PC-3 (cell line): Measurements from ENCODE around the gene NSF. TPM values are rescaled to one million over a fixed set of nuclear protein-coding genes. Genes with fewer than 3 reads are reported as not detected.
A peak's percentile ranks its signal among the peaks of the same experiment; 100 is the strongest.

Experiments used
- ATAC-seq: fragments of 200-7000 bp; cut with Tn5 transposase; 2 replicates; pipeline ENCODE4 v1.9.1; 2020; ENCODE audit warnings: mild to moderate bottlenecking, moderate library complexity
- BruUV-seq: library from RNA; stranded (reverse); fragments of 400-500 nt; replicated peaks from 2 replicates; lab custom pipeline; 2021; lab: Mats Ljungman, UMichigan
- CTCF ChIA-PET: fragments of 300-600 bp; sonication (Branson Sonifier 250); formaldehyde crosslinking; loops from one replicate; lab custom pipeline; 2022; ENCODE audit warnings: antibody characterized with exemption; lab: Charles Lee
- POLR2A ChIA-PET: fragments of 300-600 bp; sonication (Branson Sonifier 250); formaldehyde crosslinking; loops from one replicate; lab custom pipeline; 2022; ENCODE audit warnings: antibody characterized with exemption; ENCODE audit not compliant: unreplicated experiment; lab: Charles Lee
- DNase-seq: peaks from one replicate; pipeline ENCODE4 v3.0.0-alpha.2; 2015
- H2AFZ ChIP-seq: fragments of 300-600 bp; sonication (generic); 2 replicates; pipeline ENCODE4 v1.6.0; 2016; ENCODE audit warnings: antibody characterized with exemption, low read length
- H3F3A ChIP-seq: fragments of 300-600 bp; sonication (generic); one replicate; pipeline ENCODE4 v1.6.0; 2017; ENCODE audit warnings: antibody characterized with exemption, low read length, control low read depth, mild to moderate bottlenecking; ENCODE audit not compliant: unreplicated experiment
- H3K27ac ChIP-seq: fragments of 300-600 bp; sonication (generic); 2 replicates; pipeline ENCODE4 v1.5.1; 2016; ENCODE audit warnings: mild to moderate bottlenecking, low read length
- H3K27me3 ChIP-seq: fragments of 300-600 bp; sonication (generic); 2 replicates; pipeline ENCODE4 v1.6.1; 2016; ENCODE audit warnings: low read length, mixed read lengths
- H3K36me3 ChIP-seq: fragments of 300-600 bp; sonication (generic); 2 replicates; pipeline ENCODE4 v1.6.1; 2016; ENCODE audit warnings: low read depth, mixed run types, low read length, mixed read lengths
- H3K4me1 ChIP-seq: fragments of 300-600 bp; sonication (generic); 2 replicates; pipeline ENCODE4 v1.5.1; 2016; ENCODE audit warnings: low read length; ENCODE audit not compliant: insufficient read depth
- H3K4me2 ChIP-seq: fragments of 300-600 bp; sonication (generic); 2 replicates; pipeline ENCODE4 v1.6.0; 2016; ENCODE audit warnings: low read length
- H3K4me3 ChIP-seq: fragments of 300-600 bp; sonication (generic); 2 replicates; pipeline ENCODE4 v1.5.1; 2016; ENCODE audit warnings: mild to moderate bottlenecking, low read length, mixed read lengths
- H3K79me2 ChIP-seq: fragments of 300-600 bp; sonication (generic); 2 replicates; pipeline ENCODE4 v1.6.1; 2017; ENCODE audit warnings: low read length, mixed read lengths
- H3K9ac ChIP-seq: fragments of 300-600 bp; sonication (generic); 2 replicates; pipeline ENCODE4 v1.6.0; 2016; ENCODE audit warnings: mild to moderate bottlenecking, low read length
- H3K9me2 ChIP-seq: fragments of 300-600 bp; sonication (generic); replicated peaks from 2 replicates; pipeline ENCODE4 v1.6.1; 2016; ENCODE audit warnings: mixed run types, low read length, mixed read lengths
- H3K9me3 ChIP-seq: fragments of 300-600 bp; sonication (generic); 2 replicates; pipeline ENCODE4 v1.6.1; 2016; ENCODE audit warnings: low read length, mixed read lengths
- H4K20me1 ChIP-seq: fragments of 300-600 bp; sonication (generic); 2 replicates; pipeline ENCODE4 v1.6.1; 2016; ENCODE audit warnings: low read length, mixed read lengths
- EZH2 ChIP-seq: fragments of 300-600 bp; sonication (generic); IDR thresholded peaks from one replicate; pipeline ENCODE4 v1.6.1; 2017; ENCODE audit warnings: antibody characterized with exemption, mild to moderate bottlenecking, low read length; ENCODE audit not compliant: unreplicated experiment
- EZH2phosphoT487 ChIP-seq: fragments of 300-600 bp; sonication (generic); IDR thresholded peaks from 2 replicates; pipeline ENCODE4 v1.6.1; 2018; ENCODE audit warnings: mild to moderate bottlenecking, antibody characterized with exemption, low read length, borderline replicate concordance
- intact Hi-C: fragments of 100-400 bp; cut with micrococcal nuclease; formaldehyde crosslinking; loops from 2 replicates; pipeline ENCODE4 v1.9.0; 2023
- total RNA-seq: library from RNA; depleted of rRNA; stranded (reverse); fragments of >200 nt; gene quantifications from 2 replicates; pipeline ENCODE4 v1.2.3, GENCODE V29; 2014
- TF ChIP-seq, protein P1 (sequence below): fragments of 300-600 bp; sonication (generic); conservative IDR thresholded peaks from 2 replicates; pipeline ENCODE4 v1.5.1; 2017; ENCODE audit warnings: antibody characterized with exemption, low read depth, mild to moderate bottlenecking, low read length

The NSF gene
- total RNA-seq, 1 experiment from 2014 or later: 52.2 TPM

DNA sequence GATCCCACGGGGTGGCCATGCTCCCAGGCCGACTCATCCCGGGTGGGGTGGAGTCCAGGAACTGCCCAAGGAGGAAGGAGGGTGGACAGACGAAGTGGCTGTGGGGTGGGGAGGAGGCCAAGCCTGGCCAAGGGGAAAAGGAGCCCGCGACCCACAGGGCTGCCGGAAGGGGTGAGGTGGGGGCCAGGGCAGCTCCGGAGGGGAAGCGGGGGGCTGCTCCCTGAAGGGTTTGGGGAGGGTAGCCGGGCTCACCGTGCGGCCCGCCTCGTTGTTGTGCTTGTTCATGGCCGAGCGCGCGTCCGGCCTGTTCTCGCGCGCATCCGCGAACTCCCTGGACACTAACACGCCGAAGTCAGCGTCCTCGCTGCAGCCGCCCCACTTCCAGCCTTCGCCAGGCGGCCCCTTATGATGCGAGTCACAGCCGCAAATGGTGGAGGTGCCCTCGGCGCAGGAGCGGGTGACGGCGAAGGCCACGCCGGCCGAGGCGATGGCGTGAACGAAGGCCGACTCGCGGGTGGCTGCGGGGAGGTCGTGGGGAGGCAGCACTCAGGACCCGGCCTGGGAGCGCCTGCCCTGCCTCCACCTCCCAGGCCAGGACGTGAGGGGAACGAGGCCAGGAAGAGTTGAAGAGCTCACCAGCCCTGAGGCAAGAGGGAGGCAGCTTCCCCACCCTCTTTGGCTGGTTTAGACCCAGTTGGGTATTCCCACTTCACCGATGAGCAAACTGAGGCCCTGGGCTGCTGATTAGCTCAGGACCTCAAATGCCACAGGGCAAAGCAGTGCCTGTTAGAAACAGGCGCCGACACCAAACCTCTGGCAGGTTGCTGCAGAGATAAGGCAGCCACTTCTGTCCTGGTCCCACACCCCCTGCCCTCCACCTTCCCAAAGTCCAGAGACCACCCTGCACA, 179.3 kb downstream of the NSF start:
- Histone ChIP-seq H3K4me2 (0 out of 2 replicates have a peak overlapping the region, but pooled peaks have one; percentile 82), H3K4me1 (peaks cover 38% of the 10 kb centered on the region), H3K27me3 (no peaks in the 10 kb centered on the region), H2AFZ (no peak overlapping the region), H3K9me2 (no peaks in the 10 kb centered on the region), H3K79me2 (no peaks in the 10 kb centered on the region), H3F3A (peaks cover 6% of the 10 kb centered on the region), H4K20me1 (no peaks in the 10 kb centered on the region), H3K36me3 (no peaks in the 10 kb centered on the region), H3K9ac (peak overlapping the region; percentile 24; the same call in 1 of the 2 replicates), H3K27ac (peak overlapping the region; percentile 79), H3K9me3 (no peaks in the 10 kb centered on the region), H3K4me3 (no peak overlapping the region)
- no peak for TF ChIP-seq EZH2phosphoT487
- no peak for TF ChIP-seq EZH2
- TF ChIP-seq, protein P1, sequence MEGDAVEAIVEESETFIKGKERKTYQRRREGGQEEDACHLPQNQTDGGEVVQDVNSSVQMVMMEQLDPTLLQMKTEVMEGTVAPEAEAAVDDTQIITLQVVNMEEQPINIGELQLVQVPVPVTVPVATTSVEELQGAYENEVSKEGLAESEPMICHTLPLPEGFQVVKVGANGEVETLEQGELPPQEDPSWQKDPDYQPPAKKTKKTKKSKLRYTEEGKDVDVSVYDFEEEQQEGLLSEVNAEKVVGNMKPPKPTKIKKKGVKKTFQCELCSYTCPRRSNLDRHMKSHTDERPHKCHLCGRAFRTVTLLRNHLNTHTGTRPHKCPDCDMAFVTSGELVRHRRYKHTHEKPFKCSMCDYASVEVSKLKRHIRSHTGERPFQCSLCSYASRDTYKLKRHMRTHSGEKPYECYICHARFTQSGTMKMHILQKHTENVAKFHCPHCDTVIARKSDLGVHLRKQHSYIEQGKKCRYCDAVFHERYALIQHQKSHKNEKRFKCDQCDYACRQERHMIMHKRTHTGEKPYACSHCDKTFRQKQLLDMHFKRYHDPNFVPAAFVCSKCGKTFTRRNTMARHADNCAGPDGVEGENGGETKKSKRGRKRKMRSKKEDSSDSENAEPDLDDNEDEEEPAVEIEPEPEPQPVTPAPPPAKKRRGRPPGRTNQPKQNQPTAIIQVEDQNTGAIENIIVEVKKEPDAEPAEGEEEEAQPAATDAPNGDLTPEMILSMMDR: no peak
- no TSS peak for BruUV-seq
- intact Hi-C loops: no loop called here
- ChIA-PET POLR2A (no interaction called here), CTCF (no interaction called here)
- ATAC-seq (no peak), DNase-seq (peak; percentile 31)

DNA sequence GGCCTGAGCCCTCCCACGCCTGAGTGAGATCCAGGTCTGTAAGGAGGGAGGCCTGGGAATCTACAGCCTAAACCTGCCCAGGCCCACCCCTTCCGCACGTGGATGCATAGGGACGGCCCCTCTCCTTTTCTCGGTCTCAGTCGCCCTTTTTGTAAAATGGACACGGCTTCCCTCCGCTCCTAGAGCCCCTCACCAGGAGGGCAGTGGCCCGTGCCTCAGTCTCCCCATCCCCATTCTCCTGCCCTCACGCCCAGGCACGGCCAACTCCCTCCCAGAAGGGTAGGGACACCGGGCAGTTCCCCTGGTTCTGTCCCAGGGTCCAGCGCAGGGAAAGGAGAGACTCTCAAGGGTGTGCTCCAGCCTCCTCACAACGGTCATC, 180.0 kb downstream of the NSF start:
- H3K27ac ChIP-seq: peak overlapping the region; percentile 79
- DNase-seq (no peak), ATAC-seq (no peak)
- H3K9ac ChIP-seq: peak overlapping the region; percentile 24; the same call in 1 of the 2 replicates
- H2AFZ ChIP-seq: peak overlapping the region; percentile 71; the same call in 1 of the 2 replicates
- H3K79me2 ChIP-seq: no peaks in the 10 kb centered on the region
- ChIA-PET POLR2A (no interaction called here), CTCF (no interaction called here)
- no peaks in the 10 kb centered on the region for H3K9me2 ChIP-seq
- TF ChIP-seq EZH2 (no peak), EZH2phosphoT487 (no peak)
- TF ChIP-seq, protein P1: no peak
- H4K20me1 ChIP-seq: no peaks in the 10 kb centered on the region
- H3K4me2 ChIP-seq: peak overlapping the region; percentile 82
- BruUV-seq: TSS peak; percentile 68
- no peaks in the 10 kb centered on the region for H3K9me3 ChIP-seq
- intact Hi-C loops: no loop called here
- no peaks in the 10 kb centered on the region for H3K27me3 ChIP-seq
- H3K4me3 ChIP-seq: no peak overlapping the region
- H3K4me1 ChIP-seq: peaks cover 32% of the 10 kb centered on the region
- H3K36me3 ChIP-seq: no peaks in the 10 kb centered on the region
- H3F3A ChIP-seq: no peaks in the 10 kb centered on the region
